Mucosa of rectum (tissue), 2 donors: ENCODE measurements around the gene AMBP.

Source experiments
- H3K27ac ChIP-seq, 2 donors: one replicate each; pipeline ENCODE4 v1.7.0; 2013; ENCODE audit warnings: inconsistent platforms in 2 of 2, low read depth in 2 of 2, low read length in 2 of 2
- H3K27me3 ChIP-seq, 2 donors: one replicate each; pipeline ENCODE4 v1.7.0; 2013; ENCODE audit warnings: low read length in 2 of 2; ENCODE audit not compliant: control insufficient read depth in 2 of 2, insufficient read depth in 2 of 2
- H3K36me3 ChIP-seq, 2 donors: one replicate each; pipeline ENCODE4 v1.7.0; 2013; ENCODE audit warnings: low read length in 2 of 2; ENCODE audit not compliant: control insufficient read depth in 2 of 2, insufficient read depth in 2 of 2
- H3K4me1 ChIP-seq, 2 donors: one replicate each; pipeline ENCODE4 v1.7.0; 2013; ENCODE audit warnings: low read length in 2 of 2, mild to moderate bottlenecking in 1 of 2; ENCODE audit not compliant: control insufficient read depth in 2 of 2, insufficient read depth in 2 of 2
- H3K4me3 ChIP-seq, 2 donors: one replicate each; pipeline ENCODE4 v1.7.0; 2013; ENCODE audit warnings: low read length in 2 of 2
- H3K9ac ChIP-seq, 2 donors: one replicate each; pipeline ENCODE4 v1.7.0; 2013; ENCODE audit warnings: low read length in 2 of 2, low read depth in 1 of 2, mild to moderate bottlenecking in 1 of 2
- H3K9me3 ChIP-seq, 2 donors: one replicate each; pipeline ENCODE4 v1.7.0; 2013; ENCODE audit warnings: low read length in 2 of 2; ENCODE audit not compliant: control insufficient read depth in 2 of 2
- donor health status: healthy.
- donor health status: Normal muscosa, but diverticular disease.

The AMBP gene

DNA sequence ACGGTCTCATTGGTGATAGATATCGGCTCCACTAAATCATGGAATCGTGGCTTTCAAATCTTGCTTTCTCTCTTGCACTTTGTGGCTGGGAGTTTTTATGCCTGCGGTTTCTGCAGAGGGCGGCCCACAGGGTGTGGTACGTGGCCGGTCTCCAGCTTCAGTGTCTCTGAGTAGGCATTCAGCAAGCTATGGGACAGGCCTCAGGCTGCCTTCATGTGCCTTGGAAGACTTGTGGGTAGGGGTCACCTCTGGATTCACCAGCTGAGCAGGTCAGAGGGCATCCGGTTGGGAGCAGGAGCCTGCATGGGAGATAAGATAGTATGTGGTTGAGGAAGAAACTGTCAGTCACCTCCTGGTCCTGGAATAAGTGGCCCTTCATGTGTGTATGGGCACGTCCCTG, 47.7 kb downstream of the AMBP start:
- H3K4me3 ChIP-seq, result no peak overlapping the region
- no peaks in the 10 kb centered on the region for H3K27me3 ChIP-seq
- H3K9me3 ChIP-seq, result no peaks in the 10 kb centered on the region
- no peak overlapping the region for H3K27ac ChIP-seq
- no peaks in the 10 kb centered on the region for H3K36me3 ChIP-seq
- H3K9ac ChIP-seq, result no peak overlapping the region
- no peaks in the 10 kb centered on the region for H3K4me1 ChIP-seq

DNA sequence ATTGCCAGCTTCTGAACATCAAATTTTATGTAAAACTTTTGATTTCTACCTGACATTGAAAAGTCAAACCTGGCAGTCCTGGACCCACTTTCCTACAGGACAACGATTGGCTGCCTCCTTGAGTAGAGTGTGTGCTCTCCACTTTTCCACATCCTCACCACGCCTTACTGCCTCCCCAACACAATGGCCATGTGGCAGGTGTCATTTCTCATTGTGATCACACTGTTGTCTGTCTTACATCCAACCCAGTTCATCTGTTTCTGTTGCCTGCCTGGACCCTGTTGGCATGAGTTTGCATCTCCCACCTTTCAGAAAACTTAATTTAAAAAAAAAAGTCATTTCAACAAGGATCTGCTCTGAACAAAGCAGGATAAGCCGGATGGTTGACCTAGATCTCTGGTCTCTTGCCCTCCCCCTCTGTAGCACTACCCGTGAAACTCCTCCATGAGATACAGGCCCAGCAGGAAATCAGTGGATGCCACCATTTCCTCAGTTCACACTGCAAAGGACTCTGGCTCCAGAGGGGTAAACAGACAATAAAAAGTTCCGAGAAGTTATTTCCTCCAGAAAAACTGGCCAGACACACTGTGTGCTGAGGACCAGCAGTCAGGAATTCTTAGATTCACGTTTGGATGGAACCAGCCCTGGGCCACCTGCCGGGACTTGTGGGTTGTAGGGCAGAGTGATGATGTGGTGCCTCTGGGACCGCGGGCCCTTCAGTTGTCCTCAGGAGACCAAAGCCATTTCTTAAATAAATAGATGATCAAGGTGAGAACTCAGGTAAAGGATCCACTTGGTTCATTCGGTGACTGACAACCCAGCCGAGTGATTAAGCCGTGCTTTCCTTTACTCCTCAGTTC, 48.6 kb downstream of the AMBP start:
- H3K27ac ChIP-seq, result no peak overlapping the region
- H3K4me3 ChIP-seq, result no peak overlapping the region
- H3K36me3 ChIP-seq, result no peaks in the 10 kb centered on the region
- no peak overlapping the region for H3K9ac ChIP-seq
- H3K4me1 ChIP-seq, result no peaks in the 10 kb centered on the region
- no peaks in the 10 kb centered on the region for H3K27me3 ChIP-seq
- no peaks in the 10 kb centered on the region for H3K9me3 ChIP-seq

GRCh38 chr9:114028646-114029045, 49.5 kb downstream of the AMBP start:
- no peaks in the 10 kb centered on the region for H3K36me3 ChIP-seq
- no peaks in the 10 kb centered on the region for H3K4me1 ChIP-seq

DNA sequence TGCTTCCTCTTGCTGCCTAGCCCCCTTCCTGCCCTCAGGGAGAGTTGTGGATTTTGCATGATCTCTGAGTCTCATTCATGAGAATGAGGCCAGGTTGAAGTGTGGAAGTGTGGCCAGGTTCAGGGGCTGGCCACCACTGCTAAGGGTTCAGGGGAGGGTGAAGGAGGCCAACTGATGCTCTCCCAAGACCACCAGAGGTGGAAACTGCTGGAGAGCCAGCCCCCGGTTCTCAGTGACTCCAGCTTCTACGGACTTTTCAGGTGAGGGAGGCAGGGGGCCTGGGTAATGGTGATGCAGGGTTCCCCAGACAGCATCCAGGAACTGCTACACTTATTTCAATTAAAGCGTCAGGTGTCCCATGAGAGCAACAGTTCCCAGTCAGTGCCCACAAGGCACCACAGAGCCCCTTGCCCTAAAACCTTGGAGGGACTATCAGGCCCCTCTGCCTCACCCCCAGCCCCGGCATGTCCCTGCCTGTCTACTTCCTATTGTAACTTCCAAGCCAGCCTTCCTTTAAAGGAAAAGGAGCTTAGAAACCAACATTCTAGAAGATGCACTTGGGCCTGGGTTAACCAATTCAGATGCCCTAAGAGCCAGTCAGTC, 50.1 kb downstream of the AMBP start:
- Histone ChIP-seq H3K27ac (no peak overlapping the region), H3K9me3 (no peaks in the 10 kb centered on the region), H3K27me3 (no peaks in the 10 kb centered on the region), H3K9ac (no peak overlapping the region), H3K4me3 (no peak overlapping the region), H3K36me3 (no peaks in the 10 kb centered on the region), H3K4me1 (no peaks in the 10 kb centered on the region)

More at GRCh38 chr9:114028646-114029045, 49.5 kb downstream of the AMBP start:
- Histone ChIP-seq H3K27me3 (no peaks in the 10 kb centered on the region), H3K9me3 (no peaks in the 10 kb centered on the region), H3K4me3 (no peak overlapping the region), H3K9ac (no peak overlapping the region), H3K27ac (no peak overlapping the region)

DNA sequence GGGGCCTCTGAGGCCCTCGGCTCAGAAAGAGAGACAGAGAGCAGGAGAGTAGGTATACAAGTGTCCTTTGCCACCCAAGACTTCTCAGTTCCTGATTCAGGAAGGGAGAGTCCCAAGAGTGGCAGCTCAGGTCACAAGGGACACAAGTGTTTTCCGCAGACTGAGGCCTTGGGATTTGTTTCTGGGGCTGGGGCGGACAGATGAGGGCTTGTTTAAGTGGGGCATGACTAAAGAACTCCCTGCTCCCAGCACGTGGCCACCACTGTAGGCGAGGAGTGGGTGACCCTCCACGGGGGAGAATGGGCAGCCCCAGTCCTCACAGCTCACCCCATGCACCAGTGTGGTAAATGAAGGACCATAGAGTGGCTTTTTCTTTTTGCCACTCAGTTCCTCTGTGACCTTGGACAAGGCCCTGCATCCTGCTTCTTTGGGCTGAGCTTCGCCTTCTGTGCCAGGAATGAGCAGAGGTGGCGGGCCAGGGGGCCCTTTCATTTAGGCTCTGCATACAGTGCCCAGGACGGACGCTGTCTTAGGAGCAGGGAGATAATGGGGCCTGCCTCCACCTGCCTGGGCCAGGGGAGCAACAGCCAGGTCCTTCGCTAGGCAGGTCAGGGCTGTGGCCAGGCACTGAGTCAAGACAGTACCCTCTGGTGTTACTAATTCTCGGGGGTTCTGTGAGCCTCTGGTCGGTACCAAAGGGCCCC, 50.8 kb downstream of the AMBP start:
- H3K9ac ChIP-seq, result no peak overlapping the region
- peaks cover 0 to 2% of the 10 kb centered on the region in 2 donors for H3K9me3 ChIP-seq
- H3K4me1 ChIP-seq, result no peaks in the 10 kb centered on the region
- no peaks in the 10 kb centered on the region for H3K27me3 ChIP-seq
- H3K36me3 ChIP-seq, result no peaks in the 10 kb centered on the region
- no peak overlapping the region for H3K27ac ChIP-seq
- H3K4me3 ChIP-seq, result no peak overlapping the region

GRCh38 chr9:114026335-114026734, 51.8 kb downstream of the AMBP start:
- H3K4me1 ChIP-seq, result no peaks in the 10 kb centered on the region
- H3K36me3 ChIP-seq, result no peaks in the 10 kb centered on the region

DNA sequence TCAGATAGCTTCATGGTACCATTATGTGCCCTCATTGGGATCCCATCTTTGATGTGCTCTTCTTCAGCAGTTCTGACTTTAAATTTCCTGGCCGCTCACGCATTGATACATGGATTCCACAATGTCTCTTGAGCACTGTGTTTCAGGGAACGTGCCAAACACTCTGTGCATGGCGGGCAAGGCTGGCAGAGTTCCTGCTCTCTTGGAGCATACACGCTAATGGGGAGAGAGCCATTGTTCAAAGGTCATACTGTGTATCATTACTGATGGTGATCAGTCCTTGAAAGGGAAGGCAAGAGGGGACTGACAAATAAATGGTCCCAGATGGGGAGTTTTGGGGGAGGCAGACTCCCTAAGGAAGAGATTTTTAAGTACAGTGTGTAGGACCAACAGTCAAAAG, 52.3 kb downstream of the AMBP start:
- Histone ChIP-seq H3K9me3 (peaks cover 0 to 2% of the 10 kb centered on the region in 2 donors), H3K36me3 (no peaks in the 10 kb centered on the region), H3K27ac (no peak overlapping the region), H3K9ac (no peak overlapping the region), H3K4me3 (no peak overlapping the region), H3K4me1 (no peaks in the 10 kb centered on the region), H3K27me3 (no peaks in the 10 kb centered on the region)

More at GRCh38 chr9:114026335-114026734, 51.8 kb downstream of the AMBP start:
- Histone ChIP-seq H3K9me3 (peaks cover 0 to 2% of the 10 kb centered on the region in 2 donors), H3K4me3 (no peak overlapping the region), H3K27me3 (no peaks in the 10 kb centered on the region), H3K27ac (no peak overlapping the region), H3K9ac (no peak overlapping the region)

DNA sequence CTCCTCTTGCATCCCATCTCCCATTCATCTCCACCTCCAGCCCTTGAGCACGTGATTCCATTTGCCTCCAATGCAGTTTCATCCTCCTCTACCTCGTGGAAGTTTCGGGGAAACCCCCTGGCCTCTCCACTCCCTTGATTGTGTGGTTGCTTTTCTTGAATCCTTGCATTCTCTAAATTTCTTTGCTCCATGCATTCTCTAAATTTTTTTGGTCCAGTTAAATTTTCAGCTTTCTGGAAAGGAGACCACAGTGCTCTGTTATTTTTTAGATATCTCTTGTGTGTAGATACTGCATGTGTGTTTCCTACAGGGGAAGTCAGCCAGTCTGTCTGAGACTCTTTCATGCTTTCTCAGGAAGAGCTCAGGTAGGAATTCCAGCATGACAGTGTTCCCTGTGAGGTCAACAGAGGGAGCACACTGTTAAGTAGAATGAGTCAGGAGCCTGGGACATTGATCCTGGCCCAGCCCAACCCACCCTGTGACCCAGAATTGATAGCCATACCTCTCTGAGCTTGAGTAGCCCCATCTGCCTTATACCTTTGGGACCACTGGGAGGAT, 52.8 kb downstream of the AMBP start:
- H3K4me3 ChIP-seq, result no peak overlapping the region
- H3K4me1 ChIP-seq, result no peaks in the 10 kb centered on the region
- H3K36me3 ChIP-seq, result no peaks in the 10 kb centered on the region
- H3K27ac ChIP-seq, result no peak overlapping the region
- H3K27me3 ChIP-seq, result no peaks in the 10 kb centered on the region
- peaks cover 0 to 2% of the 10 kb centered on the region in 2 donors for H3K9me3 ChIP-seq
- no peak overlapping the region for H3K9ac ChIP-seq

DNA sequence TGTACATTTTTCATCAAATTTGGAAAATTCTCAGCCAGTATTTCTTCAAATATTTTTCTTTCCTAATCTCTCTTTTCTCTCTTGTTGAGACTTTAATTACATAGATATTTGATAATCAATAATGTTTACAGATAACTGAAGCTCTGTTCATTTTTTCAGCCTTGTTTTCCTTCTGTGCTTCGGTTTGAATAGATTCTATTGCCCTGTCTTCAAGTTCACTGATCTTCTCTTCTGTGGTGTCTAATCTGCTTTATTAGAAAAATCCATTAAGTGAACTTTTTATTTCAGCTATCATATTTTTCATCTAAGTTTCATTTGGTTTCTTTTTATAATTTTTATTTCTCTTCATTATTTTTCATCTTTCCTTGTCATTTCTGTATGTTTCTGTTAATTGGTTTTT, 54.1 kb downstream of the AMBP start:
- Histone ChIP-seq H3K9ac (no peak overlapping the region), H3K9me3 (peaks cover 0 to 2% of the 10 kb centered on the region in 2 donors), H3K36me3 (no peaks in the 10 kb centered on the region), H3K4me1 (no peaks in the 10 kb centered on the region), H3K27ac (no peak overlapping the region), H3K4me3 (no peak overlapping the region), H3K27me3 (no peaks in the 10 kb centered on the region)

DNA sequence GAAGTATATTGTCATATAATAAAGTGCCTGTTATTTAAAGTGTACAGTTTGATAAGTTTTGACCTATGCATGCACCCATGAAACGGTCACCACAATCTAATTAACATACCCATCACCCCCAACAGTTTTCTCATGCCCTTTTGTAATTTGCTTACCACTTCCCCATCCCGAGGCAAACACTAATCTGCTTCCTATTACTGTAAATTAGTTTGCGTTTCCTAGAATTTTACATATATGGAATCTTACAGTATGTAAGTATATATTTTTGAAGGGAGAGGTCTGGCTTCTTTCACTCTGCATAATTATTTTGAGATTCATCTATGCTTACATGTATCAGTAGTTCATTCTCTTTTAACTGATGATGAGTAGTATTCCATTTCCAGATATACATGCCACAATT, 56.5 kb downstream of the AMBP start:
- Histone ChIP-seq H3K27ac (no peak overlapping the region), H3K9ac (no peak overlapping the region), H3K9me3 (peaks cover 0 to 2% of the 10 kb centered on the region in 2 donors), H3K27me3 (no peaks in the 10 kb centered on the region), H3K4me3 (no peak overlapping the region), H3K36me3 (no peaks in the 10 kb centered on the region), H3K4me1 (no peaks in the 10 kb centered on the region)
